ENCODE measurements around the gene ZIC2. TPM values are rescaled to one million over a fixed set of nuclear protein-coding genes. Genes with fewer than 3 reads are reported as not detected.

ZIC2 gene
- polyA plus RNA-seq, 1 donor from 2014 or later = 10.6 TPM

GRCh38 chr13:99948907-99949678, 32.5 kb upstream of the ZIC2 start:
- no peak for TF ChIP-seq TAF1 (IDR thresholded peaks at IDR 0.05; ENCODE audit: low read depth)
- TF ChIP-seq RAD21 (conservative IDR thresholded peaks at IDR 0.05) = no peak
- no peak for TF ChIP-seq MXI1 (conservative IDR thresholded peaks at IDR 0.05; ENCODE audit: poor library complexity, severe bottlenecking)
- no peak for TF ChIP-seq POLR2AphosphoS5 (IDR thresholded peaks at IDR 0.05)
- TF ChIP-seq CTCF (IDR thresholded peaks at IDR 0.05; ENCODE audit: poor library complexity, severe bottlenecking) = no peak
- no peak for TF ChIP-seq EZH2 (IDR thresholded peaks at IDR 0.05; ENCODE audit: borderline replicate concordance, insufficient read depth, low read length, poor library complexity, severe bottlenecking)
- no peak for TF ChIP-seq SMC3 (conservative IDR thresholded peaks at IDR 0.05; ENCODE audit: poor library complexity)
- no peak for TF ChIP-seq REST (IDR thresholded peaks at IDR 0.05; ENCODE audit: borderline replicate concordance)
- H2AFZ ChIP-seq (ENCODE audit: low read depth, low read length) = no peak overlapping the region
- no peaks in the 10 kb centered on the region for H4K20me1 ChIP-seq (ENCODE audit: insufficient read depth)
- no peak overlapping the region for H3K4me3 ChIP-seq (ENCODE audit: low read length)
- no peak overlapping the region for H3K9ac ChIP-seq (ENCODE audit: low read length)
- H3K79me2 ChIP-seq (replicated peaks; ENCODE audit: insufficient read depth, low read length) = no peaks in the 10 kb centered on the region
- no peaks in the 10 kb centered on the region for H3K36me3 ChIP-seq (ENCODE audit: insufficient read depth, low read length)
- no peaks in the 10 kb centered on the region for H3K9me2 ChIP-seq (ENCODE audit: insufficient read depth, low read length)
- H3K27ac ChIP-seq (ENCODE audit: low read length) = no peak overlapping the region
- H3F3A ChIP-seq (ENCODE audit: insufficient read depth, low read length, poor library complexity, severe bottlenecking) = no peaks in the 10 kb centered on the region
- no peaks in the 10 kb centered on the region for H3K9me3 ChIP-seq (ENCODE audit: low read length)
- no peak overlapping the region for H3K4me2 ChIP-seq (ENCODE audit: low read length)
- H3K27me3 ChIP-seq (ENCODE audit: insufficient read depth, low read depth, low read length) = peaks cover 12% of the 10 kb centered on the region

- Histone ChIP-seq H3K79me2 (replicated peaks; ENCODE audit: insufficient read depth, low read length) (no peaks in the 10 kb centered on the region), H3K4me3 (ENCODE audit: low read length) (no peak overlapping the region), H4K20me1 (ENCODE audit: insufficient read depth) (no peaks in the 10 kb centered on the region), H3K27ac (ENCODE audit: low read length) (no peak overlapping the region), H3K9me3 (ENCODE audit: low read length) (no peaks in the 10 kb centered on the region), H3K27me3 (ENCODE audit: insufficient read depth, low read depth, low read length) (peaks cover 20% of the 10 kb centered on the region), H3K9me2 (ENCODE audit: insufficient read depth, low read length) (no peaks in the 10 kb centered on the region), H3K36me3 (ENCODE audit: insufficient read depth, low read length) (no peaks in the 10 kb centered on the region), H3K9ac (ENCODE audit: low read length) (no peak overlapping the region), H2AFZ (ENCODE audit: low read depth, low read length) (no peak overlapping the region), H3K4me2 (ENCODE audit: low read length) (no peak overlapping the region), H3F3A (ENCODE audit: insufficient read depth, low read length, poor library complexity, severe bottlenecking) (no peaks in the 10 kb centered on the region)
- TF ChIP-seq POLR2AphosphoS5 (IDR thresholded peaks at IDR 0.05) (no peak), RAD21 (conservative IDR thresholded peaks at IDR 0.05) (no peak), CTCF (IDR thresholded peaks at IDR 0.05; ENCODE audit: poor library complexity, severe bottlenecking) (no peak), SMC3 (conservative IDR thresholded peaks at IDR 0.05; ENCODE audit: poor library complexity) (no peak), REST (IDR thresholded peaks at IDR 0.05; ENCODE audit: borderline replicate concordance) (no peak), EZH2 (IDR thresholded peaks at IDR 0.05; ENCODE audit: borderline replicate concordance, insufficient read depth, low read length, poor library complexity, severe bottlenecking) (no peak), TAF1 (IDR thresholded peaks at IDR 0.05; ENCODE audit: low read depth) (no peak), EP300 (conservative IDR thresholded peaks at IDR 0.05; ENCODE audit: poor library complexity, severe bottlenecking) (no peak), MXI1 (conservative IDR thresholded peaks at IDR 0.05; ENCODE audit: poor library complexity, severe bottlenecking) (no peak)
These were observed 31.7 kb upstream of the ZIC2 start for GRCh38 chr13:99949679-99950413.
